Fibroblast of lung (primary cell): ENCODE results near the gene DAB1. TPM values are rescaled to one million over a fixed set of nuclear protein-coding genes. Genes with fewer than 3 reads are reported as not detected.

Experiments
- DNase-seq, 2 donors: peaks; one replicate each; pipeline versions ENCODE4 v3.0.0 to v3.0.0-alpha.2; 2010; ENCODE audit warnings: low read depth in 2 of 2
- H2AFZ ChIP-seq: 2 replicates; pipeline ENCODE4 v1.5.1; 2012; ENCODE audit warnings: low read length, control low read depth, inconsistent platforms
- H3K27ac ChIP-seq: 2 replicates; pipeline ENCODE4 v1.5.1; 2011; ENCODE audit warnings: low read length, control low read depth; ENCODE audit not compliant: insufficient read depth
- H3K27me3 ChIP-seq: 2 replicates; pipeline ENCODE4 v1.5.1; 2011; ENCODE audit warnings: mild to moderate bottlenecking, low read length; ENCODE audit not compliant: control insufficient read depth, insufficient read depth
- H3K36me3 ChIP-seq: 2 replicates; pipeline ENCODE4 v1.5.1; 2011; ENCODE audit warnings: low read length; ENCODE audit not compliant: control insufficient read depth, insufficient read depth
- H3K4me1 ChIP-seq: 2 replicates; pipeline ENCODE4 v1.5.1; 2011; ENCODE audit warnings: low read length; ENCODE audit not compliant: control insufficient read depth, insufficient read depth; ENCODE audit errors: extremely low read depth
- H3K4me2 ChIP-seq: 2 replicates; pipeline ENCODE4 v1.5.1; 2011; ENCODE audit warnings: low read length, control low read depth; ENCODE audit not compliant: insufficient read depth; ENCODE audit errors: extremely low read depth
- H3K4me3 ChIP-seq, 4 experiments: fragments of 200-600 bp in 1 of 4; sonication (generic) in 1 of 4; replicated peaks in 1 of 4; 2 replicates each; pipeline ENCODE4 v1.5.1; 2011 to 2016; ENCODE audit warnings: low read length in 4 of 4, low read depth in 3 of 4, mild to moderate bottlenecking in 3 of 4, control low read depth in 2 of 4, inconsistent platforms in 1 of 4, mixed read lengths in 1 of 4; ENCODE audit not compliant: insufficient read depth in 1 of 4; ENCODE audit errors: control extremely low read depth in 1 of 4
- H3K79me2 ChIP-seq: 2 replicates; pipeline ENCODE4 v1.5.1; 2012; ENCODE audit warnings: mild to moderate bottlenecking, low read length, inconsistent platforms; ENCODE audit not compliant: control insufficient read depth, insufficient read depth
- H3K9ac ChIP-seq: 2 replicates; pipeline ENCODE4 v1.5.1; 2011; ENCODE audit warnings: mild to moderate bottlenecking, low read length, control low read depth; ENCODE audit not compliant: insufficient read depth
- H3K9me3 ChIP-seq: 2 replicates; pipeline ENCODE4 v1.5.1; 2012; ENCODE audit warnings: low read depth, low read length; ENCODE audit not compliant: control insufficient read depth, insufficient read depth
- H4K20me1 ChIP-seq: 2 replicates; pipeline ENCODE4 v1.5.1; 2011; ENCODE audit warnings: low read length; ENCODE audit not compliant: control insufficient read depth, insufficient read depth; ENCODE audit errors: extremely low read depth
- EZH2 ChIP-seq: IDR thresholded peaks from 2 replicates; pipeline ENCODE4 v1.5.1; 2012; ENCODE audit warnings: low read length, control low read depth, mild to moderate bottlenecking; ENCODE audit errors: missing control alignments
- polyA plus RNA-seq, 2 donors: library from polyadenylated mRNA; depleted of rRNA in 1 of 2; stranded (reverse) in 1 of 2; unstranded in 1 of 2; fragments of >200 nt; gene quantifications; 2 replicates each; pipeline ENCODE4 v1.2.1, GENCODE V29; 2011 to 2012; ENCODE audit warnings: missing spikeins in 1 of 2
- total RNA-seq: library from RNA; depleted of rRNA; stranded (reverse); fragments of >200 nt; gene quantifications from 2 replicates; pipeline ENCODE4 v1.2.1, GENCODE V29; 2014
- TF ChIP-seq, protein P1 (sequence below), 2 donors: IDR thresholded peaks in 1 of 2; conservative IDR thresholded peaks in 1 of 2; 1 replicate in 1 of 2; 2 replicates in 1 of 2; pipeline ENCODE4 v1.5.1; 2011 to 2012; ENCODE audit warnings: low read length in 2 of 2, control low read depth in 1 of 2, inconsistent platforms in 1 of 2, low read depth in 1 of 2, mild to moderate bottlenecking in 1 of 2

DAB1 gene
- total and polyA plus RNA-seq, 2 donors (not counting 1 experiment from before 2014, with no cell fraction given) = 0.17 to 2.0 TPM

GRCh38 chr1:57381871-57382270, 42.0 kb downstream of the DAB1 start:
- Histone ChIP-seq H4K20me1 (no peaks in the 10 kb centered on the region), H3K27me3 (no peaks in the 10 kb centered on the region), H3K4me3 (no peak overlapping the region), H3K4me1 (no peaks in the 10 kb centered on the region), H3K27ac (no peak overlapping the region), H3K9ac (no peak overlapping the region), H3K4me2 (no peak overlapping the region), H2AFZ (no peak overlapping the region), H3K9me3 (no peaks in the 10 kb centered on the region), H3K36me3 (no peaks in the 10 kb centered on the region), H3K79me2 (no peaks in the 10 kb centered on the region)
- TF ChIP-seq, protein P1, sequence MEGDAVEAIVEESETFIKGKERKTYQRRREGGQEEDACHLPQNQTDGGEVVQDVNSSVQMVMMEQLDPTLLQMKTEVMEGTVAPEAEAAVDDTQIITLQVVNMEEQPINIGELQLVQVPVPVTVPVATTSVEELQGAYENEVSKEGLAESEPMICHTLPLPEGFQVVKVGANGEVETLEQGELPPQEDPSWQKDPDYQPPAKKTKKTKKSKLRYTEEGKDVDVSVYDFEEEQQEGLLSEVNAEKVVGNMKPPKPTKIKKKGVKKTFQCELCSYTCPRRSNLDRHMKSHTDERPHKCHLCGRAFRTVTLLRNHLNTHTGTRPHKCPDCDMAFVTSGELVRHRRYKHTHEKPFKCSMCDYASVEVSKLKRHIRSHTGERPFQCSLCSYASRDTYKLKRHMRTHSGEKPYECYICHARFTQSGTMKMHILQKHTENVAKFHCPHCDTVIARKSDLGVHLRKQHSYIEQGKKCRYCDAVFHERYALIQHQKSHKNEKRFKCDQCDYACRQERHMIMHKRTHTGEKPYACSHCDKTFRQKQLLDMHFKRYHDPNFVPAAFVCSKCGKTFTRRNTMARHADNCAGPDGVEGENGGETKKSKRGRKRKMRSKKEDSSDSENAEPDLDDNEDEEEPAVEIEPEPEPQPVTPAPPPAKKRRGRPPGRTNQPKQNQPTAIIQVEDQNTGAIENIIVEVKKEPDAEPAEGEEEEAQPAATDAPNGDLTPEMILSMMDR (conservative IDR thresholded peaks at IDR 0.05 in 1 of 2, IDR thresholded peaks at IDR 0.05 in 1 of 2; ENCODE audit: low read depth in 1 of 2, low read length in 2 of 2) = no peak
- TF ChIP-seq EZH2 = no peak
- no peak for DNase-seq

- H3K4me1 ChIP-seq = no peaks in the 10 kb centered on the region
- no peaks in the 10 kb centered on the region for H4K20me1 ChIP-seq
- H3K36me3 ChIP-seq = no peaks in the 10 kb centered on the region
- no peaks in the 10 kb centered on the region for H3K27me3 ChIP-seq
- no peak for DNase-seq
- H3K79me2 ChIP-seq = no peaks in the 10 kb centered on the region
- H3K4me2 ChIP-seq = no peak overlapping the region
- H3K9ac ChIP-seq = no peak overlapping the region
- H2AFZ ChIP-seq = no peak overlapping the region
- TF ChIP-seq, protein P1 (conservative IDR thresholded peaks at IDR 0.05 in 1 of 2, IDR thresholded peaks at IDR 0.05 in 1 of 2; ENCODE audit: low read depth in 1 of 2, low read length in 2 of 2) = no peak
- TF ChIP-seq EZH2 = no peak
- H3K9me3 ChIP-seq = no peaks in the 10 kb centered on the region
- H3K27ac ChIP-seq = no peak overlapping the region
- no peak overlapping the region for H3K4me3 ChIP-seq
Observed at GRCh38 chr1:57381426-57381825, 42.4 kb downstream of the DAB1 start.

DNA sequence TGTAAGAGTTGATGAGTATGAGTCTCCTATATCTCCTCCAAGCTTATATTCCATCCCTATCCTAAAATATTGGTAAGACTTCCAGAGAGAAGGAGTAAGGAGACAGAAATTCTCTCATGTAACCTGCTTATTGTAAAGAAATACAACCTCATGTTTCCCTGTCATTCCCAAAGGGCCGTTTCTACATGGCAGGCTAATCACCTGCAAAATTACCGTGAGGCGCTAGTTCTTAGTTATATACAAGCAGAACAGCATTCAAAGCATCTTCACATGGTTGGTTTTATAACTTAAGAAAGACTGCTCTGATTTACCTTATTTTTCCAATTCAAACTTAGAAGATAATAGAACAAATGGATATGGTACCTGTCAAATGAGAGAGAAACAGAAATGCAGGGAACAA, 42.9 kb downstream of the DAB1 start:
- no peak overlapping the region for H2AFZ ChIP-seq
- H4K20me1 ChIP-seq = no peaks in the 10 kb centered on the region
- TF ChIP-seq, protein P1 (conservative IDR thresholded peaks at IDR 0.05 in 1 of 2, IDR thresholded peaks at IDR 0.05 in 1 of 2; ENCODE audit: low read depth in 1 of 2, low read length in 2 of 2) = no peak
- no peak for TF ChIP-seq EZH2
- no peak overlapping the region for H3K9ac ChIP-seq
- H3K4me3 ChIP-seq = no peak overlapping the region
- no peaks in the 10 kb centered on the region for H3K79me2 ChIP-seq
- H3K4me1 ChIP-seq = no peaks in the 10 kb centered on the region
- H3K27me3 ChIP-seq = no peaks in the 10 kb centered on the region
- no peaks in the 10 kb centered on the region for H3K36me3 ChIP-seq
- H3K4me2 ChIP-seq = no peak overlapping the region
- no peak for DNase-seq
- no peaks in the 10 kb centered on the region for H3K9me3 ChIP-seq
- H3K27ac ChIP-seq = no peak overlapping the region
